Brain microvascular endothelial cell (primary cell): ENCODE data around the gene MYO9A.

ENCODE experiments used
- DNase-seq: peaks from one replicate; pipeline ENCODE4 v3.0.0-alpha.2; 2020
- H3K27ac ChIP-seq: fragments of 250-450 bp; sonication (Bioruptor Pico); 2 replicates; pipeline ENCODE4 v1.5.1; 2020; ENCODE audit warnings: mild to moderate bottlenecking, moderate library complexity
- H3K27me3 ChIP-seq: fragments of 250-450 bp; sonication (Bioruptor Pico); replicated peaks from 2 replicates; pipeline ENCODE4 v1.5.1; 2020; ENCODE audit warnings: mild to moderate bottlenecking
- H3K36me3 ChIP-seq: fragments of 250-450 bp; sonication (Bioruptor Pico); replicated peaks from 2 replicates; pipeline ENCODE4 v1.5.1; 2020; ENCODE audit warnings: mild to moderate bottlenecking
- H3K4me3 ChIP-seq: 2 replicates; pipeline ENCODE4 v1.5.1; 2011; ENCODE audit warnings: low read depth, mild to moderate bottlenecking, control low read depth, low read length, moderate library complexity
- in situ Hi-C: cut with HindIII; loops from 2 replicates; pipeline ENCODE4 v1.10.0; 2017; ENCODE audit warnings: low sequenced_read_pairs, low pct_ligation_motif_present
- TF ChIP-seq, protein P1 (sequence below): IDR thresholded peaks from 2 replicates; pipeline ENCODE4 v1.5.1; 2011; ENCODE audit warnings: low read depth, mild to moderate bottlenecking, moderate library complexity, low read length, control low read depth, inconsistent platforms; ENCODE audit errors: missing control alignments

Gene MYO9A

DNA sequence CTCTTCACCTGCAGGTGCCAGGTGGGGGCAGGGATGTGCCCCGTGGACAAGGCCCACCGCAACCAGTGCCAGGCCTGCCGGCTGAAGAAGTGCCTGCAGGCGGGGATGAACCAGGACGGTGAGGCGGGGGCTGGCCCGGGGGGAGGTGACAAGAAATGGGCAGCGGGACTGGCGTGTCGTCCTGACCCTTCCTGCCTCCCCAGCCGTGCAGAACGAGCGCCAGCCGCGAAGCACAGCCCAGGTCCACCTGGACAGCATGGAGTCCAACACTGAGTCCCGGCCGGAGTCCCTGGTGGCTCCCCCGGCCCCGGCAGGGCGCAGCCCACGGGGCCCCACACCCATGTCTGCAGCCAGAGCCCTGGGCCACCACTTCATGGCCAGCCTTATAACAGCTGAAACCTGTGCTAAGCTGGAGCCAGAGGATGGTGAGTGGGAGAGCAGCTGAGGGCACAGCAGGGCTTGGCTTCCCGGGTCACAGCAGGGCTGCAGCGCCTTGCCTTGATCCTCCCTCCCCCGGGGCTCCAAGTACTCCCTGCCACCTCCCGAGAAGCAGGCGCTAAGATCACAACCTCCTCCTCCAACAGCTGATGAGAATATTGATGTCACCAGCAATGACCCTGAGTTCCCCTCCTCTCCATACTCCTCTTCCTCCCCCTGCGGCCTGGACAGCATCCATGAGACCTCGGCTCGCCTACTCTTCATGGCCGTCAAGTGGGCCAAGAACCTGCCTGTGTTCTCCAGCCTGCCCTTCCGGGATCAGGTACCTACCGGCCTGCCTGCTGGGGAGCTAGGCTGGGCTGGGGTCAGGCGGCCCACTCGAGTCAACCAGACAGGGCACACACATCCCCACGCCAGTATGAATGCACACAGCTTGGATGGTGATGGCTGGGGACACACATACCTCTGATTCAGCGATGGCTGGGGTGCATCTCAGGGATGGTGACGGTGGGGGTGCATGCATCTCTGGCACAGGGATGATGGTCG lies 305.9 kb downstream of the MYO9A start:
- no peaks in the 10 kb centered on the region for H3K36me3 ChIP-seq
- no peaks in the 10 kb centered on the region for H3K27me3 ChIP-seq
- no peak overlapping the region for H3K27ac ChIP-seq
- TF ChIP-seq, protein P1, sequence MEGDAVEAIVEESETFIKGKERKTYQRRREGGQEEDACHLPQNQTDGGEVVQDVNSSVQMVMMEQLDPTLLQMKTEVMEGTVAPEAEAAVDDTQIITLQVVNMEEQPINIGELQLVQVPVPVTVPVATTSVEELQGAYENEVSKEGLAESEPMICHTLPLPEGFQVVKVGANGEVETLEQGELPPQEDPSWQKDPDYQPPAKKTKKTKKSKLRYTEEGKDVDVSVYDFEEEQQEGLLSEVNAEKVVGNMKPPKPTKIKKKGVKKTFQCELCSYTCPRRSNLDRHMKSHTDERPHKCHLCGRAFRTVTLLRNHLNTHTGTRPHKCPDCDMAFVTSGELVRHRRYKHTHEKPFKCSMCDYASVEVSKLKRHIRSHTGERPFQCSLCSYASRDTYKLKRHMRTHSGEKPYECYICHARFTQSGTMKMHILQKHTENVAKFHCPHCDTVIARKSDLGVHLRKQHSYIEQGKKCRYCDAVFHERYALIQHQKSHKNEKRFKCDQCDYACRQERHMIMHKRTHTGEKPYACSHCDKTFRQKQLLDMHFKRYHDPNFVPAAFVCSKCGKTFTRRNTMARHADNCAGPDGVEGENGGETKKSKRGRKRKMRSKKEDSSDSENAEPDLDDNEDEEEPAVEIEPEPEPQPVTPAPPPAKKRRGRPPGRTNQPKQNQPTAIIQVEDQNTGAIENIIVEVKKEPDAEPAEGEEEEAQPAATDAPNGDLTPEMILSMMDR = no peak
- DNase-seq = no peak
- H3K4me3 ChIP-seq = no peak overlapping the region
- in situ Hi-C loops = no loop called here

DNA sequence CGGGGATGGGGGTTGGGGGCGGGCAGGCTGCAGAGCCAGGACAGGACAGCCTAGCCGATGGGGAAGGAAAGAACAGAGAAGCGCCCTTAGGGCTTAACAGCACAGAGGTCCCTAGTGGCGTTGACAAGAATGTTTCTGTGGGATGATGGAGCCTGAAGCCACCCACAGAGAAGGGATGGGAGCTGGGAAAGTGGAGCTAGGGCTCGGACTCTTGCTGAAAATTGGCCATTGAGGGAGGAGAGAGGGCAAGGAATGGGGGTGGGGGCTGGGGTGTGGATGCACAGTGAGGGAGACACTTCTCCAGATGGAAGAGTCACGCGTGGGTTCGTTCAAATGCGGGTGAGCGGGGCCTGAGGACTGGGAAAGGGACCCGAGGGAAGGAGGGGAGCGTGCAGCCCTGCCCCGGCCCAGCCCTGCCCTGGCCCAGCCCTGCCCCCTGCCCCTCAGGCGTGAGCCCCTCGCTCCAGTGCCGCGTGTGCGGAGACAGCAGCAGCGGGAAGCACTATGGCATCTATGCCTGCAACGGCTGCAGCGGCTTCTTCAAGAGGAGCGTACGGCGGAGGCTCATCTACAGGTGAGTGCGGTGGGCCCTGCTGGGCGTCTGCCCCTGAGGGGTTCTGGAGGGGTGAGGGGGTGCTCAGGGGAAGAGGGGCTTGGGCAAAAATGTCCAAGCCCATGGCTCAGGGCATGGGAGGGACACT lies 306.8 kb downstream of the MYO9A start:
- Histone ChIP-seq H3K27me3 (no peaks in the 10 kb centered on the region), H3K27ac (no peak overlapping the region), H3K4me3 (no peak overlapping the region), H3K36me3 (no peaks in the 10 kb centered on the region)
- in situ Hi-C loops = no loop called here
- DNase-seq = no peak
- TF ChIP-seq, protein P1 = peak; percentile 4

DNA sequence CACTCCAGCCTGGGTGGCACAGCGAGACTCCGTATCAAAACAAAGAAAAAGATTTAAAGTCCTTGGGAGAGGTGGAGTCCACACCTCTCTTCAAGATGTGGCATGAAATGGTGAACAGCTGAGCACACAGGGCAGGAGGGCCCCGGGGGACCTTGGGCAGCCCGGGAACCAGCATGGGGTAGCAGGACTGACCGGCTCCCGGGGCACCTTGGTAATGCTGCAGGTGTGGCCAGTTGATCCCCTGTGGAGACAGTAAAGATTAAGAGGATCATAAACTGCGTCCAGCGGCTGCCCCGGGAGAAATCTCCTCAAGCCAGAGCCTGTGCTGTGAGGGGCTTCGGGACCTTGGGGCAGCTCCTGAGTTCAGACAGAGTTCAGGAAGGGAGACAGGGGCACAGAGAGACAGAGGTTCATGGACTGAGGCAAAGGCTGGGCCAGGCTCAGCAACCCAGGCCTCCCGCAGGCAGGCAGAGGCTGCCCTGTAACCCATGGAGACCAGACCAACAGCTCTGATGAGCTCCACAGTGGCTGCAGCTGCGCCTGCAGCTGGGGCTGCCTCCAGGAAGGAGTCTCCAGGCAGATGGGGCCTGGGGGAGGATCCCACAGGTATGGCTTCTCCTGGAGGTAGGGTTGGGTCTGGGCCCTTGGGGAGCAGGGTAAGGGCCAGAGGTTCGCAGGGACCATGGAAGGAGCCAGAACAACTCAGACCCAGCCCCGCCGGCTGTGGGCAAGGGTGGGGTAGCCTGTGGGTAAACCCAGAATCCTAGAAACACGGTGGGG lies 307.5 kb downstream of the MYO9A start, which contains the start of gene NR2E3:
NR2E3 (plus strand) TSS at position 299 of the 780 bp plus-strand sequence; CDS start at position 489, 190 bp downstream.
- TF ChIP-seq, protein P1 = no peak
- Histone ChIP-seq H3K27ac (no peak within 1 kb of the TSS), H3K27me3 (no peaks in the 10 kb centered on the region), H3K4me3 (no peak within 1 kb of the TSS), H3K36me3 (no peaks in the 10 kb centered on the region)
- no peak for DNase-seq
- in situ Hi-C loops = no loop called here

DNA sequence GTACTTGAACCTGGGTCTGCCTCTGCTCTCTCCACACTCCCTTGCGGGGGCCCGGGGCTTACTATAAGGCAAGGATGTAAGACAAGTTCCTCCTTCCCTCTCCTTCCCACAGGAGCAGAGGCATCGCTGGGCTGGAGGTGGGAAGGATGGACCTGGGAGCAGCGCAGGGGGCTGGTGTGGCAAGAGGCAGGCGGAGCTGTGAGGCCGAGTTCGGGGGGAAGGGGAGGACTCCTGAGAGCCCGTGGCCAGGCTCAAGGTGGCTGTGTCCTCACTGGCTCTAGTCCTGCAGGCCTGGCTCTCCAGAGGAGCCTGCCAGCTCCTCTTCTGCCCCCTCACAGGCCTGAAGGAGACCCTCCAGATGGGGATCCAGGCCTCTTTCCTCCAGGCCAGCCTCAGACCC lies 308.6 kb downstream of the MYO9A start:
- Histone ChIP-seq H3K27me3 (no peaks in the 10 kb centered on the region), H3K4me3 (no peak overlapping the region), H3K36me3 (no peaks in the 10 kb centered on the region), H3K27ac (no peak overlapping the region)
- no peak for DNase-seq
- TF ChIP-seq, protein P1 = no peak
- in situ Hi-C loops = no loop called here

DNA sequence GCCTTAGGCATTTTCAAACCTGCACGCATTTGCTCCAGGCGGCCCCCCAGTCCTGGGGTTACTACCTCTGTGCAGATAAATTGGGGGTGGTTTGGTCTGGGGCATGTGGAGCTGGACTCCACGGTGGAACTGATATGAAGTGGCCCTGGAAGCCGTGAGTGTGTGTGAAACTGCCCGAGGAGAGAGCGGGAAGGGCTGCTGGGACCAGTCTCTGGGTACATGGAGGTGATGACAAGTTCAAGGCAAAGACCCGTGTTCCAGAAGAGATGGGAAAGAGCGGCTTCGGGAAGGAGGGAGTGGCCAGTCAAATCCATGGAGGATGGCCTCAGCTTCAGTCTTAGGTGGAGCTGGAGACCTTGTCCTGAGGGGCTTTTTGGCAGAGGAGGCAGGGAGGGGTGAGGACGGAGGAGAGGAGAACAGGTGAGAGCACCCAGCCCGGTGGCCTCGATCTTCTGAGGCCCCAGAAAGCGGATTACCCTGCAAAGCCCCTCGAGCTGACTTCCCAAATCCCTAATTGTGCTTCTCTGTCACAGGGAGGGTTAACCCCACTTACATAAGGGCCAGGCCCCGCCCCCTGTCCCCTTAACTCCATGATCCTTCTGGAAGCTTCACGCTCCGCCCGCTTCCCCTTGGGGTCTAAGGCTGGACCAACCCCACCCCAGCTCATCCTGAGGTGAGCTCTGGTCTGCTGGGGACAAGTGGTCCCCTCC lies 309.5 kb downstream of the MYO9A start:
- Histone ChIP-seq H3K36me3 (no peaks in the 10 kb centered on the region), H3K27me3 (no peaks in the 10 kb centered on the region), H3K4me3 (no peak overlapping the region), H3K27ac (no peak overlapping the region)
- DNase-seq = no peak
- TF ChIP-seq, protein P1 = no peak
- in situ Hi-C loops = no loop called here
